Amniotic stem cell (primary cell): ENCODE results near the gene GNG7.
A peak's percentile ranks its signal among the peaks of the same experiment; 100 is the strongest.
"Not testable (repeated sequence)": the region's sequence is repeated elsewhere in the genome, so short reads cannot be mapped to it uniquely, and the experiment has no call there.

ENCODE experiments used
- DNase-seq: peaks from one replicate; lab custom pipeline; 2025; lab: John Stamatoyannopoulos, UW

GNG7 gene

GRCh38 chr19:2550431-2551171 is 151.9 kb downstream of the GNG7 start:
- DNase-seq, result no peak

GRCh38 chr19:2549701-2550191 is 152.7 kb downstream of the GNG7 start:
- DNase-seq, result no peak

- DNase-seq, result no peak
These were observed 153.5 kb downstream of the GNG7 start for GRCh38 chr19:2548966-2549365.

GRCh38 chr19:2547721-2548120 is 154.8 kb downstream of the GNG7 start:
- no peak for DNase-seq

- DNase-seq, result no peak
These were observed 155.3 kb downstream of the GNG7 start for GRCh38 chr19:2547033-2547680.

- no peak for DNase-seq
These were observed 156.1 kb downstream of the GNG7 start for GRCh38 chr19:2546128-2547032.

GRCh38 chr19:2545416-2546127 is 156.9 kb downstream of the GNG7 start:
- DNase-seq, result not testable (repeated sequence)

- no peak for DNase-seq
These were observed 157.7 kb downstream of the GNG7 start for GRCh38 chr19:2544576-2545415.

GRCh38 chr19:2543463-2544442 is 158.7 kb downstream of the GNG7 start:
- peak; percentile 99 for DNase-seq

GRCh38 chr19:2543072-2543462 is 159.4 kb downstream of the GNG7 start:
- not testable (repeated sequence) for DNase-seq

GRCh38 chr19:2542341-2543069 is 160.0 kb downstream of the GNG7 start:
- DNase-seq, result no peak

GRCh38 chr19:2540646-2541454 is 161.6 kb downstream of the GNG7 start:
- DNase-seq, result peak; percentile 85

GRCh38 chr19:2540251-2540645 is 162.2 kb downstream of the GNG7 start:
- no peak for DNase-seq

- DNase-seq, result no peak
These were observed 164.3 kb downstream of the GNG7 start for GRCh38 chr19:2538096-2538757.

- not testable (repeated sequence) for DNase-seq
These were observed 164.9 kb downstream of the GNG7 start for GRCh38 chr19:2537584-2537983.

- no peak for DNase-seq
These were observed 166.0 kb downstream of the GNG7 start for GRCh38 chr19:2536461-2536860.

- no peak for DNase-seq
These were observed 168.0 kb downstream of the GNG7 start for GRCh38 chr19:2534423-2535013.
